NCI-H1694 (cell line): Measurements from ENCODE around the gene GNLY.
"Not testable (repeated sequence)": the region's sequence is repeated elsewhere in the genome, so short reads cannot be mapped to it uniquely, and the experiment has no call there.

ENCODE experiments used
- DNase-seq: peaks from one replicate; lab custom pipeline; 2025; lab: John Stamatoyannopoulos, UW

Gene GNLY

GRCh38 chr2:85710687-85711577, 16.8 kb downstream of the GNLY start:
- no peak for DNase-seq

- no peak for DNase-seq
These were observed 17.5 kb downstream of the GNLY start for GRCh38 chr2:85711578-85712060.

DNA sequence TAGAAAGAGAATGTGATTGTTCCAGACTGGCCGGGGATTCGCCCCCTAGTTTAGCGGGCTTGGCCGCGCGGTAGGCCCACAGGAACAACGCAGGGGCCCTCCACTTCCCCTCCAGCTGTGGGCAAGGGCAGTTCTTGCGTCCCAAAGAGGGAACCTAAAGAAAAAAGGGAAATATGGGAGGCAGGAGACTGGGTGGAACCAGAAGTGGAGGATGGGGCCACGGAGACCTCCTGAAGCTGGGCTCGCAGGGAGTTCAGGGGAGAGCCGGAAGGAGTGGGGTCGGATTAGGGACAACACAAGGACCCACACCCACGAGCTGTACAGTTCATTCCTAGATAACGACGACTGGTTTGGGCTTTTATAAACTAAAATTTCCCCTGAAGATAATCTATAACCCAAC, 18.2 kb downstream of the GNLY start:
- no peak for DNase-seq

DNA sequence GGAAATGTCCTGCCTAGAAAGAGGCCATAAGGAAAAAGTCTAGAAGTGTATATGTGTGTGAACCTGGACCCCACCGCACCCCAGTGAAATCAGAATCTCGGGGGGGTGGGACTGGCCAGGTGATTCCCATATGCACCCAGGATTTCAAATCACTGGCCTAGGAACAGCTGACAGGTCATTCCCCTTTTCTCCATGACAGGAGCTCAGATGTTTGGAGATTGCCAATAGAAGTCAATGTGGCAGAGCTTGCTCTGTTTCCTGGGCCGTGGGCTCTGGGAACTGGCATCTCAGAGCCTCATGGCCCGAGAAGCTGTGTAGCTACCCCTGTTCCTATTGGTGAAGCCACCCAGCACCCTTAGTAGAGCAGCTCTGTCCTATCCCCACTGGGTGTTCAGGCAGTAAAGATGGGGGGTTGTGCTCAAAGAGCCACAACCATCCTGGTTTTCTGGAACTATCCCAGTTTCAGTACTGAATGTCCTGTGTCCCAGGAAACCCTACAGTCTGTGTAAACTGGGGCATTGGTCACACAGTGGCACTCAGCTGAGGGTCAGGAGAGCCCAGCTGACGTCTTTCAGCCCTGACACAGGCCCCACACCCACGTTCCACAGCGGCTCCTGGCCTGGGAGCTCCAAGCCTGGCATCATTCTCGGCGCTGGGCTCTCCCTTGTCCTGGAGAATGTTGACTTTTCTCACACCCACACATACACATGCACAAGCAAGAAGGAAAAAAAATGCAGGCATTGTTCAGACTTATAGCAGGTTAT, 18.9 kb downstream of the GNLY start:
- no peak for DNase-seq

DNA sequence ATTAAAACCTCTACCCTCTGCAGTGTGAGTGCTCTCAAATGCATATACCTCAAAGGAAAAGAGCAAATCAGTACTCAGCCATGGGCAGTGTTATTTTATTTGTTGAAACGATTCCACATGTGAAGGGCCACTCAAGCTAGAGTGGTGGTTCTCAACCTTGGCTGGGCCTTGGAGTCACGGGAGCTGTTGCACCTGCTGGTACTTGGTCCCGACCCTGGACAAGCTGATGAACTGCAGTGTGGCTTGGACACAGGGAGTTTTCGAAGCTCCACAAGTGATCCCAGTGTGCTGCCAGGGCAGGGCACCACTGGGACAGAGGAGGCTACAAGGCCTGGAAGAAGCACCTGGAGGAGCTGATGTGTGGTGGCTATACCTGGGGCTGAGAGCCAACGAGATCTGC, 19.7 kb downstream of the GNLY start:
- no peak for DNase-seq

- DNase-seq, result not testable (repeated sequence)
These were observed 20.3 kb downstream of the GNLY start for GRCh38 chr2:85714421-85714820.

DNA sequence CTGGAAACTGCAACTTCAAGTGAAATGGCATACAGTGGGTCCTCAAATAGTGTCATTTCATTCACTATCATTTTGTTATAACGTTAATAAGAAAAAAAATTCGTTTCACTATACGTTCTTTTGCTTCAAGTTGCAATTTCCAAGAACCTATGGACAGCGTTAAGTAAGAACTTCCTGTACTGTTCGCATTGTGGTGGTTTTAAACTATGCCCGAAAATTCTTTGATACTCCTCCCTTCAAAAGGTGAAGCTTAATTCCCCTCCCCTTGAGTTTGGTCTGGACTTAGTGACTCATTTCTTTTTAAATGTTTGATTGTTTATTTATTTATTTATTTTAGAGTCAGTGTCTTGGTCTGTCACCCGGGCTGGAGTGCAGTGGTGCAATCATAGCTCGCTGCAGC, 20.7 kb downstream of the GNLY start:
- DNase-seq, result no peak

GRCh38 chr2:85716346-85716914, 22.3 kb downstream of the GNLY start:
- DNase-seq, result no peak

DNA sequence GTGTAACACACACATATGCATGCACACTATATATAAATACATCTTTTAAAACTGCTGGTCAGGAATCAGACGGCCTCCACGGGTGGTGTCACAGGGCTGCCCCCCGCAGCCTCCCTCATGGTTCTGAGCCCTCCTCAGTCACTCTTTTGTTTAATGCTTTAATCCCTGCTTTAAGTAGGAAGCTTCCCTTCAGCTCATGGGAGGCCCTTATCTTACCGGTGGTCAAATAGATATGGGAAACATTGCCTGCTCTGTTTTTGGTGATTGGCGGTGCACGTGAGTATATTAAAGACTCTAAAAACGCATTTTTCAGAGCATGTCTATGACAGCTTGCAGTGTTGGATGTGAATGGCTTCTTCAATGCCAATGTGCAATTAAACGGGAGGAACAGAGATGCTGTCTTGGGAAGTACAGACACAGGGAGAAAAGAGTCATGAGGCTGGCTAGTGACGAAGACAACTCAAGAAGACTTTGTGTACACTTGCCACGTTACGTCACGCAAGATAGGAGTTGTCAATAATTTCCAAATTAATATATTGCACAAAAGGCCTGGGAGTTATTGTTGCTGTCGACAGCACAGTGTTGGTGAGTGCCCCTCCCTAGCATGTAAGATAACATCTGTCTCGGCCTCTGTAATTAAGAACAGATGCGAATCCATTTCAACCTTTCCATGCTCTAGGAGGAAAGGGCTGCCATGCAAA, 23.3 kb downstream of the GNLY start:
- DNase-seq, result no peak

- DNase-seq, result no peak
These were observed 23.8 kb downstream of the GNLY start for GRCh38 chr2:85718009-85718391.

DNA sequence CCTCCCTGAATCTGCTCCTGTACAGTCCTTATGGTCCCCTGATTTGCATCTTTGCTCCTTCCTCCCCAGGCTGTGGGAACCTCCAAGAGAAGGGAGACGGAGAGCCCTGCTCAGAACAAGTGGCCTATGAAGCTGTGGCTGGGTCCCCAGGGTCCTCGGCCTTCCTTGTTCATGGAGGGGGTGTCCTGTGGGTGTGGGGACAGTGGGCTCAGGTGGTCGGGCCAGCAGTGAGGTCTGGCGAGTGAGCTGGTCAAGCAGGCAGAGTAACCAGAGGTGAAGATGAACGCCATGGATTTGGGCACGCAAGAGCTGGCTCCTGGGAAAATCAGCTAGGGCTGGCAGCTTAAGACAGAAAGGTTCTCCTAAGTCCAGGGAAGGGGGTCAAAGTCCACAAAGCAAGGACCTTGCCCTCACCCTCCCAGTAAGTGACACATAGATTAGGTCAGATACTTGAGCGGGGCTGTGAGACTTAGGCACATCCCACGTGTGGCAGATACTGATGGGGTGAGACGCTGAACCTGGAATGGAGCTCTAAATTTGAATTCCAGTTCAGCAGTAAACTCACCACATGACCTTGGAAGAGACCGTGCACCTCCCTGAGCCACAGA, 24.8 kb downstream of the GNLY start:
- no peak for DNase-seq

DNA sequence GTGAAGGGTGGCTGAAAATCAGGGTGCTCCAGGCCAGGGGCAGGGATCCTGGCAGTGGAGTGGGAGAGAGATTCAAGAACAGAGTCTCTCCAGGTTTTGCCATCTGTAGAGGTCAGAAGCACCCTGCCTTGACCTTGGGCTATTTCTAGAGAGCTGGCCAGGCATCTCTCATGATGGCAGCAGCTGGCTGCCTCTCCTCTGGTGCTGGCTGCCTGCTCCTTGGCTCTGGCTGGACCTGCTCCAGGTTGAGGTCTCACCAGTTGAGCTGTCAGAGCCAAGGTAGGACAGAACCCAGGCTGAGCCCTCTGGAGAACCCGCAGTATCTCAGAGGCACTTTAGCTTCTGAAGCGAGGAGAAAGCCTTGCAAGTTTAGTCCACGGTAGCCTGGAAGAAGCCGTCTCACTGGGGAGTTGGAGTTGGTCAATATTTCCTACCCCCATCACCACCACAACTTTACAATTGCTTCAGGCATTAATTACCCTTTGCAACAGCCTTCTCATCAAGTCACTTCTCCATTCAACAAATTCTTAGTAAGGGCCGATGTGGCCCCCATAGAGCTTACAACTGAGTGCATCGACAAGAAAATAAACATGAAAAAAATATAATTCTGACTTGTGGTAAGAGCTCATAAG, 25.6 kb downstream of the GNLY start:
- no peak for DNase-seq

- DNase-seq, result no peak
These were observed 26.4 kb downstream of the GNLY start for GRCh38 chr2:85720533-85720932.

DNA sequence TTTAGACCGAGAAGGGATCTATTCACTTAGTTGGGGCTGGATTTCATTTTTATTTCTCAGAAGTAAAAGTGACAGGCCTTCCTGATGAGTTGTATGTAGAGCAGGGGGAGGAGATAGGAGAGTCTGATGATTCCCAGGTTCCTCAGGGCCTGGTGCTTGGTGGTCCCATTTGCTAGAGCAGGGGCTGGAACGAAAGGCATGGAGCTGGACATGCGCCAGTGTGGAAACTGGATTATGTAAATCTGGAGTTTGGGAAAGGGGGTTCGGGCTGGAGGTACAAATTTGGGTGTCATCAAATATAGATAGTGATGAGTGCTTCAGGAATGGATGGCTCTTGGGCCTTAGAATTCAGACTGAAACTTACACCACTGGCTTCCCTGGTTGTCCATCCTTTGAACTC, 27.5 kb downstream of the GNLY start:
- no peak for DNase-seq

DNA sequence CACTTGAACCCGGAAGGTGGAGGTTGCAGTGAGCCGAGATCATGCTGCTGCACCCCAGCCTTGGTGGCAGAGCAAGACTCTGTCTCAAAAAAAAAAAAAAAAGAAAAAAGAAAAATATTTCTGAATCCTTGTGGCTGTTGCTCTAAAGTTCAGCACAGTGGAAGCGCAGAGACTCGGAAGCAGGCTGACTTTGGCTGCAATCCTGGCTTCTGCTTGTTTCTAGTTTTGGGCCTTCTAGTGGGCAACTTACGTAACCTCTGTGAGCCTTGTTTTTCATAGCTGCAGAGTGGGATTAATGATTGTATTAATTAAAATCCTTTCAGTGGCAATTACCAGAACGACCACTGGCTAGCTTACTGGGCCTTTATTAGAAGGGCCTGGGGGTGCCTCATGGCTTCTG, 28.4 kb downstream of the GNLY start:
- no peak for DNase-seq

DNA sequence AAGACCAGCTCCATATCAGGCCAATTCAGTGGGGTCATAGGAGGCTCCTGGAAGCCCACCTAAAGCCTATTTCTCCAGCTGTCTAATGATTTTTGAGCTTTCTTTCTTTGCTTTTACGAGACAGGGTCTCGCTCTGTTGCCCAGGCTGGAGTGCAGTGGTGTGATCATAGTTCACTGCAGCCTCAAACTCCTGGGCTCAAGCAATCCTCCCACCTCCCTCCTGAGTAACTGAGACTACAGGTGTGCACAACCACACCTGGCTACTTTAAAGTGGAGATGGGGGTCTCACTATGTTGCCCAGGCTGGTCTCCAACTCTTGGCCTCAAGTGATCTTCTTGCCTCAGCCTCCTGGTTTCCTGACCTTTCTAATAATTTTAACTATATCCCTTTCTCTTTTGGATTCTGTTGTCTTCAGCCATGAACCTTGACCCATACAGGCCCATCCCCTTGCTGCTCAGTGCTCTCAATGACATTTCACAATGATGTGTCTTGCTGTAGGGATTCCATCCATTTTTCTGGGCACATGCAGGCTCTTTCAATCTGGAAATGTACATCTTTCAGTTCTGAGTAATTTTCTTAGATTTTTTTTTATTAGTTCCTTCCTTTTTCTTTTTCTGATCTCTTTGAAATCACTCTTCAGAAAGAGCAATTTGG, 29.7 kb downstream of the GNLY start:
- DNase-seq, result no peak

- no peak for DNase-seq
These were observed 30.6 kb downstream of the GNLY start for GRCh38 chr2:85724731-85725181.

- no peak for DNase-seq
These were observed 31.3 kb downstream of the GNLY start for GRCh38 chr2:85725451-85725850.

- no peak for DNase-seq
These were observed 33.6 kb downstream of the GNLY start for GRCh38 chr2:85727798-85728197.

GRCh38 chr2:85728342-85728741, 34.2 kb downstream of the GNLY start:
- DNase-seq, result no peak
